GM19467 (cell line): ENCODE results near the gene PCSK6.
"Not testable (repeated sequence)": the region's sequence is repeated elsewhere in the genome, so short reads cannot be mapped to it uniquely, and the experiment has no call there.

Experiments
- ATAC-seq: cut with Tn5 transposase; IDR thresholded peaks from one replicate; pipeline ENCODE4 v1.9.1; 2021; ENCODE audit warnings: mild to moderate bottlenecking, moderate library complexity; ENCODE audit not compliant: unreplicated experiment

The PCSK6 gene

GRCh38 chr15:101463696-101464095 lies 25.8 kb downstream of the PCSK6 start:
- ATAC-seq: not testable (repeated sequence)

- ATAC-seq: no peak
Observed at GRCh38 chr15:101463270-101463669, 26.2 kb downstream of the PCSK6 start.

- ATAC-seq: no peak
Observed at GRCh38 chr15:101461097-101461496, 28.4 kb downstream of the PCSK6 start.

GRCh38 chr15:101459579-101460300 lies 29.8 kb downstream of the PCSK6 start:
- ATAC-seq: no peak

GRCh38 chr15:101458908-101459578 lies 30.5 kb downstream of the PCSK6 start:
- ATAC-seq: no peak

GRCh38 chr15:101458158-101458900 lies 31.2 kb downstream of the PCSK6 start:
- ATAC-seq: no peak

- no peak for ATAC-seq
Observed at GRCh38 chr15:101457696-101458095, 31.8 kb downstream of the PCSK6 start.

- no peak for ATAC-seq
Observed at GRCh38 chr15:101456057-101456739, 33.3 kb downstream of the PCSK6 start.

GRCh38 chr15:101455291-101456025 lies 34.0 kb downstream of the PCSK6 start:
- ATAC-seq: no peak

- ATAC-seq: not testable (repeated sequence)
Observed at GRCh38 chr15:101454781-101455180, 34.7 kb downstream of the PCSK6 start.

- no peak for ATAC-seq
Observed at GRCh38 chr15:101454365-101454764, 35.1 kb downstream of the PCSK6 start.

- ATAC-seq: no peak
Observed at GRCh38 chr15:101453123-101454120, 36.1 kb downstream of the PCSK6 start.

GRCh38 chr15:101452572-101452971 lies 36.9 kb downstream of the PCSK6 start:
- no peak for ATAC-seq

- no peak for ATAC-seq
Observed at GRCh38 chr15:101451846-101452245, 37.7 kb downstream of the PCSK6 start.

- no peak for ATAC-seq
Observed at GRCh38 chr15:101451266-101451799, 38.2 kb downstream of the PCSK6 start.

- no peak for ATAC-seq
Observed at GRCh38 chr15:101450403-101451265, 38.9 kb downstream of the PCSK6 start.

GRCh38 chr15:101449471-101450402 lies 39.8 kb downstream of the PCSK6 start:
- no peak for ATAC-seq
